Right lobe of liver (tissue), 6 donors: ENCODE data around the gene TSR3. TPM values are rescaled to one million over a fixed set of nuclear protein-coding genes. Genes with fewer than 3 reads are reported as not detected.
A peak's percentile ranks its signal among the peaks of the same experiment; 100 is the strongest.

Source experiments
- ATAC-seq, 4 donors: fragments of 200-7000 bp; cut with Tn5 transposase; one replicate each; pipeline ENCODE4 v1.9.1; 2020; ENCODE audit warnings: mild to moderate bottlenecking in 4 of 4, moderate library complexity in 4 of 4
- DNase-seq, 3 donors: peaks; one replicate each; pipeline ENCODE4 v3.0.0-alpha.2; 2020
- H3K27ac ChIP-seq, 3 donors: fragments of 200-600 bp; one replicate each; pipeline ENCODE4 v1.8.0; 2022
- H3K27me3 ChIP-seq, 2 donors: fragments of 200-600 bp; one replicate each; pipeline ENCODE4 v1.8.0; 2022
- H3K36me3 ChIP-seq, 4 donors: fragments of 200-600 bp; sonication (generic) in 1 of 4; one replicate each; pipeline versions ENCODE4 v1.5.1 to v1.8.0; 2017 to 2022; ENCODE audit warnings: control low read depth in 1 of 4
- H3K4me1 ChIP-seq, 4 donors: fragments of 200-600 bp; sonication (generic) in 1 of 4; one replicate each; pipeline versions ENCODE4 v1.5.1 to v1.8.0; 2017 to 2022; ENCODE audit warnings: control low read depth in 1 of 4
- H3K4me3 ChIP-seq, 3 donors: fragments of 200-600 bp; one replicate each; pipeline ENCODE4 v1.8.0; 2022
- H3K9me3 ChIP-seq, 4 donors: fragments of 200-600 bp; sonication (generic) in 1 of 4; one replicate each; pipeline versions ENCODE4 v1.5.1 to v1.8.0; 2017 to 2022; ENCODE audit warnings: control low read depth in 1 of 4
- CTCF ChIP-seq, 4 donors: fragments of 200-600 bp in 3 of 4; fragments of 450-650 bp in 1 of 4; IDR thresholded peaks; one replicate each; pipeline versions ENCODE4 v1.5.1 to v1.8.0; 2016 to 2022; ENCODE audit warnings: antibody characterized with exemption in 4 of 4, mild to moderate bottlenecking in 2 of 4
- POLR2A ChIP-seq: fragments of 450-650 bp; IDR thresholded peaks from one replicate; pipeline ENCODE4 v1.6.1; 2017; ENCODE audit warnings: antibody characterized with exemption, mild to moderate bottlenecking
- WGBS: methylation state at CpG from one replicate; pipeline ENCODE4 v1.1.6; 2018; ENCODE audit warnings: low coverage, low lambda C conversion rate; ENCODE audit not compliant: insufficient coverage; ENCODE audit errors: missing lambda C conversion rate; 5-methylcytosine and 5-hydroxymethylcytosine counted together
- intact Hi-C, 2 donors: fragments of 100-400 bp; cut with DNase I; formaldehyde crosslinking; loops; one replicate each; pipeline versions ENCODE4 v1.11.2 to v1.14.1; 2022
- total RNA-seq, 6 experiments: library from RNA; depleted of rRNA in 2 of 6; stranded (reverse); fragments of >200 nt in 2 of 6; fragmentation: NEBNext Ultra II Directional in 3 of 6; extraction: Animal tissue kit (Norgen Biotek cat#: 25700) in 3 of 6; gene quantifications; one replicate each; pipeline versions ENCODE4 v1.1.0 to v1.2.4, GENCODE V29; 2016 to 2023
- donor health status: DM: no; HTN: yes; CAD: no.
- donor health status: DM: no; HTN: no; CAD: no.
- donor health status: DM: no; HTN: no; CAD: no.
- donor health status: DM: no; HTN: yes; CAD: no.
- donor health status: DM: no; HTN: yes; CAD: no.

Gene TSR3
- total RNA-seq, 6 experiments from 2014 or later, result 20.7 to 66.5 (median 24.5) TPM

- 0% methylated on average over 1 of the region's 46 CpGs for WGBS
- H3K27ac ChIP-seq, result no peak overlapping the region
- no peaks in the 10 kb centered on the region for H3K27me3 ChIP-seq
- no peak overlapping the region for H3K4me3 ChIP-seq
- intact Hi-C loops, result no loop called here
- no peak for DNase-seq
- H3K36me3 ChIP-seq, result peaks cover 0 to 70% (median 36%) of the 10 kb centered on the region in 4 donors
- ATAC-seq, result no peak
- no peak for TF ChIP-seq CTCF (IDR thresholded peaks at IDR 0.05)
- no peak for TF ChIP-seq POLR2A
- peaks cover 0 to 23% (median 11%) of the 10 kb centered on the region in 4 donors for H3K4me1 ChIP-seq
- no peaks in the 10 kb centered on the region for H3K9me3 ChIP-seq
These were observed 36.3 kb downstream of the TSR3 start for GRCh38 chr16:1315081-1316032.

GRCh38 chr16:1314399-1315068, 37.1 kb downstream of the TSR3 start:
- Histone ChIP-seq H3K36me3 (peaks cover 0 to 62% (median 31%) of the 10 kb centered on the region in 4 donors), H3K9me3 (no peaks in the 10 kb centered on the region), H3K27me3 (no peaks in the 10 kb centered on the region), H3K4me1 (peaks cover 0 to 24% (median 11%) of the 10 kb centered on the region in 4 donors), H3K4me3 (no peak overlapping the region), H3K27ac (no peak overlapping the region)
- ATAC-seq (no peak), DNase-seq (peak in 1 of 3 donors; percentile 44)
- intact Hi-C loops, result no loop called here
- 60% methylated on average over 1 of the region's 28 CpGs for whole genome bisulfite sequencing
- TF ChIP-seq CTCF (IDR thresholded peaks at IDR 0.05) (no peak), POLR2A (no peak)

DNA sequence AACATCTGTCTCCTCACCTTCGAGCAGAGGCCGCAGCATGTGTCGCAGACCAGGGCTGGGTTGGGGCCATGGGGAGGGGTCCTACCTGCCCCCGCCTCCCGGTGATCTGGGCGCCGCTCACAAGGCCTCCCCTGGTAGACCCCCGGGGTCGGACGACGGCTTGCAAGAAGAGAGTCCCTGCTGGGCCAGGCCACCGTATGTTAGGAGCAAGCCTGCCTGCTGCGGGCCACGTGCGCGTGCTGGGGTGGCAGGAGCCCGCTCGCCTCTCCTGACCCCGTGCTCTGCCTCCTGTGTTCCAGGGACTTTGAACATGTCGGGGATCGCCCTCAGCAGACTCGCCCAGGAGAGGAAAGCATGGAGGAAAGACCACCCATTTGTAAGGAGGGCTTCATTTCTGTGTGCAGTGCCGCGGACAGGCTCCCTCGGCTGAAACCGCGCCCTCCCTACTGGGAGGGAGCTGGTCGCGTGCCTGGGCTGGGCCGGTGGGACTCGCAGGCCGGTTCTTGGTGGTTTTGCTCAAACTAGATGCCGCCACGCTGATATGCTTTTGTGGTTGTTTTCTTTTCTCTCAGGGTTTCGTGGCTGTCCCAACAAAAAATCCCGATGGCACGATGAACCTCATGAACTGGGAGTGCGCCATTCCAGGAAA, 37.8 kb downstream of the TSR3 start:
- peaks cover 0 to 55% (median 24%) of the 10 kb centered on the region in 4 donors for H3K36me3 ChIP-seq

More for the DNA sequence above, 37.8 kb downstream of the TSR3 start:
- ATAC-seq (no peak), DNase-seq (peak in 1 of 3 donors; percentile 48)
- Histone ChIP-seq H3K4me3 (no peak overlapping the region), H3K4me1 (peaks cover 0 to 24% (median 11%) of the 10 kb centered on the region in 4 donors), H3K27ac (no peak overlapping the region), H3K9me3 (no peaks in the 10 kb centered on the region), H3K27me3 (no peaks in the 10 kb centered on the region)
- intact Hi-C loops, result no loop called here
- TF ChIP-seq POLR2A, result no peak
- no peak for TF ChIP-seq CTCF (IDR thresholded peaks at IDR 0.05)
- 100% methylated on average over 1 of the region's 38 CpGs for WGBS
